ENCODE results near the gene JAK2.

GRCh38 chr9:5008202-5008601, 23.1 kb downstream of the JAK2 start:
- TF ChIP-seq TARDBP (IDR thresholded peaks at IDR 0.05) = no peak
- no peak for TF ChIP-seq BHLHE40 (IDR thresholded peaks at IDR 0.05; ENCODE audit: borderline replicate concordance)
- TF ChIP-seq ARNT (IDR thresholded peaks at IDR 0.05) = no peak
- no peak for TF ChIP-seq FOXM1 (IDR thresholded peaks at IDR 0.05; ENCODE audit: borderline replicate concordance)
- no peak for TF ChIP-seq LEF1 (IDR thresholded peaks at IDR 0.05; ENCODE audit: borderline replicate concordance)
- TF ChIP-seq SP1 (IDR thresholded peaks at IDR 0.05) = no peak
- TF ChIP-seq SUZ12 (IDR thresholded peaks at IDR 0.05) = no peak
- TF ChIP-seq ELF4 (IDR thresholded peaks at IDR 0.05) = no peak
- no peak for TF ChIP-seq FOXK2 (IDR thresholded peaks at IDR 0.05)
- TF ChIP-seq NFRKB (IDR thresholded peaks at IDR 0.05) = no peak
- TF ChIP-seq L3MBTL2 (conservative IDR thresholded peaks at IDR 0.05) = no peak
- TF ChIP-seq HDGF (IDR thresholded peaks at IDR 0.05; ENCODE audit: borderline replicate concordance) = no peak
- no peak for TF ChIP-seq CTBP1 (IDR thresholded peaks at IDR 0.05; ENCODE audit: borderline replicate concordance)

Measured in HEK293T (cell line).